Activated B cell treated with CpG ODN at 0.5 μM for 24 hours (primary cell): ENCODE results near the gene DHX36. TPM values are rescaled to one million over a fixed set of nuclear protein-coding genes. Genes with fewer than 3 reads are reported as not detected.

Experiments used
- ATAC-seq: fragments of 200-7000 bp; cut with Tn5 transposase; one replicate; pipeline ENCODE4 v1.10.0; 2021; ENCODE audit warnings: low read depth, mild to moderate bottlenecking, moderate library complexity
- CTCF ChIA-PET: fragments of 350-600 bp; sonication (Branson Sonifier 250); formaldehyde crosslinking; loops from one replicate; lab custom pipeline; 2021; ENCODE audit warnings: antibody characterized with exemption; lab: Charles Lee
- POLR2A ChIA-PET: fragments of 350-600 bp; sonication (Branson Sonifier 250); formaldehyde crosslinking; loops from one replicate; lab custom pipeline; 2021; ENCODE audit warnings: antibody characterized with exemption; lab: Charles Lee
- DNase-seq: peaks from one replicate; pipeline ENCODE4 v3.0.0; 2022
- H3K27ac Mint-ChIP-seq: one replicate; pipeline ENCODE4 v1.8.0; 2020; ENCODE audit warnings: mixed read lengths
- H3K27me3 Mint-ChIP-seq: one replicate; pipeline ENCODE4 v1.8.0; 2021; ENCODE audit warnings: mixed read lengths
- H3K36me3 Mint-ChIP-seq: one replicate; pipeline ENCODE4 v1.8.0; 2021; ENCODE audit warnings: low read depth, mixed read lengths
- H3K4me1 Mint-ChIP-seq: one replicate; pipeline ENCODE4 v1.8.0; 2021; ENCODE audit warnings: mixed read lengths
- H3K4me3 Mint-ChIP-seq: one replicate; pipeline ENCODE4 v1.8.0; 2020; ENCODE audit warnings: mild to moderate bottlenecking, mixed read lengths
- H3K9me3 Mint-ChIP-seq: one replicate; pipeline ENCODE4 v1.8.0; 2020; ENCODE audit warnings: mixed read lengths
- CTCF ChIP-seq: fragments of 200-600 bp; IDR thresholded peaks from one replicate; pipeline ENCODE4 v1.8.0; 2022; ENCODE audit warnings: antibody characterized with exemption, mild to moderate bottlenecking
- intact Hi-C: fragments of 100-400 bp; cut with micrococcal nuclease; formaldehyde crosslinking; loops from one replicate; pipeline ENCODE4 v1.15.1; 2024
- total RNA-seq: library from RNA; stranded (reverse); gene quantifications from 2 replicates; pipeline ENCODE4 v1.2.3, GENCODE V29; 2022

Gene DHX36
- total RNA-seq, 1 donor from 2014 or later, result 110 TPM

DNA sequence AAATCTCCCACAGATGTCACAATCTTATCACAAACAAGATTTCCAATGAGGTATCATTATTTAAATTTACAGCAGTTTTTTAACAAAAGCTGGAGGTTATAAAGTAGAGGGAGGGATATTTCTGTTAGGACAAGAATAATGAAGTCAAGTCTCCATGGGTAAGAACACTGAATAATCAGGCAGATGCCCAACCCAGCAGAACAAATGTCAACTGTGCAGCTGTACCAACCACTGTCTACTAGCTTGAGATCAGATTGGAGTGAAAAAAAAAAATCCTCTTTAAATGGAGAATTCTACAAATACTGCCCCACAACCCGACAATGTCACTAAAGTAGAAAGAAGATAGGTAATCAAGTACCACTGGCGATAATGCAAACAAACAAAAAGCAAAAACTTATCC is 30.3 kb downstream of the DHX36 start:
- H3K27ac Mint-ChIP-seq, result no peak overlapping the region
- peaks cover 81% of the 10 kb centered on the region for H3K36me3 Mint-ChIP-seq
- H3K27me3 Mint-ChIP-seq, result no peaks in the 10 kb centered on the region
- no peak for DNase-seq
- POLR2A ChIA-PET, result no interaction called here
- intact Hi-C loops, result no loop called here
- H3K4me1 Mint-ChIP-seq, result no peaks in the 10 kb centered on the region
- H3K9me3 Mint-ChIP-seq, result no peaks in the 10 kb centered on the region
- no peak overlapping the region for H3K4me3 Mint-ChIP-seq
- CTCF ChIA-PET, result no interaction called here
- no peak for ATAC-seq
- TF ChIP-seq CTCF, result no peak

- Mint-ChIP-seq H3K4me3 (no peak overlapping the region), H3K4me1 (peaks cover 4% of the 10 kb centered on the region), H3K36me3 (peaks cover 79% of the 10 kb centered on the region), H3K27ac (no peak overlapping the region), H3K27me3 (no peaks in the 10 kb centered on the region), H3K9me3 (no peaks in the 10 kb centered on the region)
- DNase-seq (no peak), ATAC-seq (no peak)
- TF ChIP-seq CTCF, result no peak
- intact Hi-C loops, result no loop called here
- ChIA-PET CTCF (no interaction called here), POLR2A (no interaction called here)
These were observed 34.1 kb downstream of the DHX36 start for GRCh38 chr3:154290187-154290586.

- DNase-seq, result no peak
- H3K27ac Mint-ChIP-seq, result no peak overlapping the region
These were observed 39.1 kb downstream of the DHX36 start for GRCh38 chr3:154285221-154285620.

GRCh38 chr3:154280161-154280560 is 44.1 kb downstream of the DHX36 start:
- CTCF ChIA-PET, result no interaction called here
- intact Hi-C loops, result no loop called here

More at GRCh38 chr3:154285221-154285620, 39.1 kb downstream of the DHX36 start:
- H3K4me1 Mint-ChIP-seq, result peaks cover 5% of the 10 kb centered on the region
- intact Hi-C loops, result no loop called here
- H3K36me3 Mint-ChIP-seq, result peaks cover 80% of the 10 kb centered on the region
- ATAC-seq, result no peak
- H3K4me3 Mint-ChIP-seq, result no peak overlapping the region
- TF ChIP-seq CTCF, result no peak
- CTCF ChIA-PET, result no interaction called here
- no peaks in the 10 kb centered on the region for H3K27me3 Mint-ChIP-seq
- no peaks in the 10 kb centered on the region for H3K9me3 Mint-ChIP-seq
- POLR2A ChIA-PET, result no interaction called here

GRCh38 chr3:154275965-154276364 is 48.3 kb downstream of the DHX36 start:
- no peak overlapping the region for H3K4me3 Mint-ChIP-seq
- ATAC-seq, result no peak
- no peak for DNase-seq
- POLR2A ChIA-PET, result no interaction called here
- intact Hi-C loops, result no loop called here
- H3K27me3 Mint-ChIP-seq, result no peaks in the 10 kb centered on the region
- peaks cover 86% of the 10 kb centered on the region for H3K36me3 Mint-ChIP-seq
- CTCF ChIA-PET, result no interaction called here
- H3K4me1 Mint-ChIP-seq, result no peaks in the 10 kb centered on the region
- no peak overlapping the region for H3K27ac Mint-ChIP-seq
- no peak for TF ChIP-seq CTCF
- no peaks in the 10 kb centered on the region for H3K9me3 Mint-ChIP-seq

More at GRCh38 chr3:154280161-154280560, 44.1 kb downstream of the DHX36 start:
- Mint-ChIP-seq H3K9me3 (no peaks in the 10 kb centered on the region), H3K4me1 (peaks cover 1% of the 10 kb centered on the region), H3K27me3 (no peaks in the 10 kb centered on the region), H3K27ac (no peak overlapping the region), H3K4me3 (no peak overlapping the region), H3K36me3 (peaks cover 86% of the 10 kb centered on the region)
- POLR2A ChIA-PET, result no interaction called here
- no peak for ATAC-seq
- no peak for TF ChIP-seq CTCF
- DNase-seq, result no peak
